ENCODE data around the gene ATP5F1E.
"Not testable (repeated sequence)": the region's sequence is repeated elsewhere in the genome, so short reads cannot be mapped to it uniquely, and the experiment has no call there.

Gene ATP5F1E

DNA sequence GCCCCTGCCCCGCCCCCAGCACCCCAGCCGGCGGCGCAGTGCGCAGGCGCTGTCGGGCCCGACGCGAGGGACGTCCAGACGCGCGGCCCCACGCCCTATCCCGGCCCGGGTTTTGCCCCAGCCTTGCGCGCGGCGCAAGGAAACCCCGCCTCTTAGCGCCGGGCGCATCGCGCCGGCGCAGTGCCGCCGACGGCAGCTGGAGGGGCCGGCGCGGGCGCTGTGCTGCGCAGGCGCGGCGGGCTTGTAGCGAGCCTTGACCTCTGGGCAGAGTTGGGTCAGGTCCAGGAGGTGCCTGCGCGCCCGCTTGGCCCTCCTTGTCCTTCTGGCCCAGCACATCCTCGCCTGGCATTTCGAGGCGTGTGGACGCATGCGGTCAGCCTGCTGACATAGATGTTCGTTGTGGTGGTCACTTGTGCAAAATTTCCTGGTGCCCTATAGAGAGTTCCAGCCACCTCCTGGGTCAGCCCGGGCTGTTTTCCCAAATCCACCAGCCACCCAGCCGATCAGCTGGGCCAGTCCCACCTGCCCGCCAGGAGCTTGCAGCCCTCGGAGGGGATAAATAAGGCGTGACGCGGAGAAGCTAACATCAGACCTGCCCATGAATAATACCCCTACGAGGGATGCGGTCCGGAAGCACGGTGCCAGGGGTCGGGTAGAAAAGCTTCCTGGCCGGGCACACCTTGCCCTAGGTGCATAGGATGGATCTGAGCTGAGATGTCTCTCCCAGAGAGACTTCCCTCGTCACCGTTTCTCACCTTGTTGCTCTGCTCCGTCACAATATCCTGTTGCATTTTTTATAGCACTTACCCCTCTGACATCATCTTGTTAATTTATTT, 10.9 kb upstream of the ATP5F1E start:
- DNase-seq (ENCODE audit: low read depth), result peak; percentile 97

GRCh38 chr20:59042151-59042795, 10.1 kb upstream of the ATP5F1E start, which contains the start of gene PRELID3B:
TSS of gene PRELID3B (minus strand) at chr20:59042786. CDS start at chr20:59042730, 56 bp downstream.
- no peak for DNase-seq (ENCODE audit: low read depth)

DNA sequence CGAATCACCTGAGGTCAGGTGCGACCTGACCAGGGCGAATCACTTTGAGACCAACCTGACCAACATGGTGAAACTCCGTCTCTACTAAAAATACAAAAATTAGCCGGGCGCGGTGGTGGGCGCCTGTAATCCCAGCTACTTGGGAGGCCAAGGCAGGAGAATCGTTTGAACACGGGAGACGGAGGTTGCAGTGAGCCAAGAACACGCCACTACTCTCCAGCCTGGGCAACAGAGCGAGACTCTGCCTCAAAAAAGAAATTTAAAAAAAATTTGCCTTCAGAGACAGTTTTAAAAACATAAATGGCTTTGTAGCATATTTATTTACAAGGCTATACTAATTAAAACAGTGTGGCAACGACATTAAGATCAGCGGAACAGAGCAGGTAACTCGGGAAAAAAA, 9.4 kb upstream of the ATP5F1E start:
- not testable (repeated sequence) for DNase-seq (ENCODE audit: low read depth)

- no peak for DNase-seq (ENCODE audit: low read depth)
Measured at GRCh38 chr20:59040667-59041066, 8.5 kb upstream of the ATP5F1E start.

DNA sequence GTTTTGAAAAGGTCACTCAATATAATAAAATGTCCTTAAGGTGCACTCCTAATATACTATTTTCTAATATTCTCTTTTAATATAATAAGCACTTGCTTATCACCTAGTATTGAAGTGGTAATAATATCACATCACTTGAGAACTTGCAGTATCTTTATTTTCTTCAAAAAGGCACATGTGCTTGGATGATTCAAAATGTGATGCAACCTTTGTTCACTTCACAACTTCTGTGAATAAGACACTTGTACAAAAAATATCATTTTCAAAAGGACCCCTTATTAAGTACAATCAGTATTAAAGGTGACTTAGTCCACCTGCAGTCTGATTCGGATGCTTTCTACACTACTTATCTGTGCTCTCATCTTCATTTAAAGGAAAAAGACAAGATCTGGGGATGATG, 7.1 kb upstream of the ATP5F1E start:
- DNase-seq (ENCODE audit: low read depth), result no peak

DNA sequence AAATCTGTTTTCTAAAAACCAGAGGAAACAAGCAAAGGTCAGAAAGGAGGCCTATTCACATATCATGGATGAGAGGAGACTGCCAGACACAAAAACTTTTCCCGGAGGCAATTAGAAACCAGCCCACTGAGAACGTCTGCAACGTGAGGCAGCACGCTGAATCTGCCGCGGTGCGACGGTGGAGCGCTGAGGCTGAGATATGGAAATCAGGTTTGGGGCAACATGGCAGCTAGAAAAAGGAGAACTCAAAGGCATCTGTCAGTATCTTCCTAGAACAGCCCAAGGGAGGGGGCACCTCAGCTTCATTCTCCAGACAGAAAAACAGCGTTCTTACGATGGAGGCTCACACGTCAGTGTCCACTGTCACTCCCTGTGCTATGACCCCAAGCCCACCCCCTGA, 5.3 kb upstream of the ATP5F1E start:
- DNase-seq (ENCODE audit: low read depth), result no peak

GRCh38 chr20:59035381-59035780, 3.2 kb upstream of the ATP5F1E start:
- no peak for DNase-seq (ENCODE audit: low read depth)

DNA sequence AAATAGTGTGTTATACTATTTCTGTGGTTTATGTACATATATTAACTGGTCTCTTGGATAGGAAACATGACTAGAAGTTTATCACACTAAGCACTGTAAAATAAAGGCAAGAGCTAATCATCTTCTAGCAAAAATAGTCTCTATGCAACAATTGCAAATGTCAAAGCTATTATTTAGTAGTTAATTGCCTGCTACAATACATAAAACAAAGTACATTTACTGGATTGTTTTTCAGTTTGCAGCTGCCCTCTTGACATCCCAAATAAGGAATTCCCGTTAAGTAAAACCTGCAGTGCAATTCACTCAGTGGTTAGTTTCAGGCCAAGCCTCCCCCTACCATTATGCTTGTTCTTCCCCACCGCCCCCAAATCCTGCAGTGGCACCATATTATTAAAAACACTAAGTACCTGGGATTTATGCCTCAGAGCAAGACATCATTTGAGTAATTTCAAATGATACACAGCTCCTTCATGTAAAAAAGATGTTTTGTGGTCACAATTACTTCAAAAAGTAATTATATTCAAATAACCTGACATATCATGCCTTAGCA, 1.6 kb upstream of the ATP5F1E start:
- DNase-seq (ENCODE audit: low read depth), result no peak

DNA sequence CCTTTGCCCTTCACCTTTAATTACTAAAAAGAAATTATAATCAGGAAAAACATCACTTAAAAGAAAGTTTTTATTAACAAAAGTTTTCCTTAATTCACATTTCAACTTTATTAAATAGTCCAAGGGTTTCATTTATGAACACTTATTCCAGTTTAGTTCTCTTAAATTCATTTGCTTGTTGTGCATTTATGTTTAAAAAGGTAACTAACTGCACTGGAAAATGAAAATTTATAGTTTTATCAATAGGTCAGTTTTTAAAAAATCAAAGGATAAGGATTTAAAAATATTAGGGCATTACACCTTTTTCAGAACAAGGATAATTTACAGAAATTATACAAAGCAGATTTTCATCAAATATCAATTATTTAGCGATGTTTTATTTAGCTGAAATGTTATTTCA, 958 bp upstream of the ATP5F1E start:
- DNase-seq (ENCODE audit: low read depth), result no peak

DNA sequence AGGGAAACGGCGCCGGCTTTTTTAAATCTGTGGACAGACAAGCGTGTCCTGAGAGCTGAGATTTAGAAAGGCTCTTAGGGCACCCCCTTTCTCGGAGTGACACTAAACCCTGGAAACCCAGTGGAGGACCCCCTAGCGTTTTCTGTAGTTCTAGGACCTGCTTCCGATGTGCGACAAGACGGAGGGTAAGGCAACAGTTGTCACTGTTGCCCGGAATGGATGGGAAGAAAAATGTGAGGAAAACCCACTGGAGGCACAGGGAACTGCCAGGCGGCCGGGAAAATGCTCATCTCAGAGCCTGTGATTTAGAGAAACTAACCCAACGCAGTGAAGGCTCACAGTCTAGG, 551 bp upstream of the ATP5F1E start:
- no peak for DNase-seq (ENCODE audit: low read depth)

DNA sequence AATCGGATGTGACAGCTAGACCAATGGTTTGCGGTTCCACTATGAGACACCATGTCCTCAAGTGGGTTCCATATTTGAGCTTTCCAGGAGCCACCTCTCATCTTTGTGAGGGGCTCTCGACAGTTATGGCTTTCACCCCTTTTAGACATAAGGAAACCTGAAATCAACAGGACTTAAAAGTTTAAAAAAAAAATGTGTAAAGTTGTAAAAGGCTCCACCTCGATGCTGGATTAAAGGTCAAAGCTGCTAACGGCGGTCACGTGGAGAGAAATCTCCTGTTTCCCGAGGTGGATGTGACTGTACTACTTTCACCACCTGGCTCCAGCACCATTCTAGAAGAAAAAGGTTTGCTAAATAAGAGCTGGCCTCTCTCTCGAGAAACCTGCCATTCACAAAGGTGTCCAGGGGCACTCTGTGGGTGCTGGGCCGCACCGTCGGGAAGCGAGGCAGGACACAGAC, 542 bp downstream of the ATP5F1E start:
- no peak for DNase-seq (ENCODE audit: low read depth)

- no peak for DNase-seq (ENCODE audit: low read depth)
Measured at GRCh38 chr20:59030911-59031563, 1.1 kb downstream of the ATP5F1E start.

DNA sequence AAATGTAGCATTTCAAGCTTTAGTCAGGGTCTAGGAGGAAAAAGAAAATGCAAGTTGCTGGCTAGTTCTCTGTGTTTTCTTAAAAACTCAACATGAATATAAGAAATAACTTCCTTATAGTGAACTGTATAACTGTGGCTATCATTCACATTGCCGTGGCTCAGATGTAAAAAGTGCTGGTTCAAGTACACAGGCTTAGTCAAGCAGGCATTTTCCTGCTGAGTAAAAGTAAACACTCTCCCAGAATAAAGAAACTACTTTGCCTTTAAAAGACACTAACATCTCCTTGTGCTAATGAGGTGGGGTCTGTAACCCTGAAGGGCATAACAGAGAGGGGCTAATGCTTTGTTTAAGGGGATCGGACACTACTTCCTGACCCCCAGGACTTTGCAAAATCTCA, 3.3 kb downstream of the ATP5F1E start:
- DNase-seq (ENCODE audit: low read depth), result no peak

DNA sequence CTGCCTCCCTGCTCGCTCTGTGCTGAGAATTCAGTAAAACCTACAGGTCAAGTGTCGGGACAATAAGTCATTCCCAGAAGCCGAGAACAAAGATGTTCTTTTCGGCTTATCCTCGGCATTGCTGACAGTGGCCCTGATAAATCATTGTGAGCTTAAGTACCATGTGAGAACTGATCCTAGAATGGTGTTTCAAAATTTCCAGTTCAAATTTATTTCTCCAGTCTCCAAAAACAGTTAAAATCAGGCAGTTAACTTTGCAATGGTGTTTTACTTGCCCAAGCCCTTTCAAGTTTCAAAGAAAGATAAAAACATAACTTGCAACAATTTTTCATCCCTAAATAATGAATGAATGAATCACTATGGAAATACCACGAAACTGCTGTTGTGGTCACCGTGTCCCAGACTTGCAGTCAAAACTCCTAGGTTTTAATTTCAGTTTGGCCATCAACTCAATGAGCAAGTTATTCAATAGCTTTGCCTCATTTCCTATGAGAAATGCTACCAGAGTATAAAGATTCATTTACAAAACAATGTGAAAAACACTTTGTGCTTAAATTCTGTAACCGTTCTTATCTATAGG, 4.3 kb downstream of the ATP5F1E start:
- no peak for DNase-seq (ENCODE audit: low read depth)

- no peak for DNase-seq (ENCODE audit: low read depth)
Measured at GRCh38 chr20:59026904-59027740, 5.0 kb downstream of the ATP5F1E start.

DNA sequence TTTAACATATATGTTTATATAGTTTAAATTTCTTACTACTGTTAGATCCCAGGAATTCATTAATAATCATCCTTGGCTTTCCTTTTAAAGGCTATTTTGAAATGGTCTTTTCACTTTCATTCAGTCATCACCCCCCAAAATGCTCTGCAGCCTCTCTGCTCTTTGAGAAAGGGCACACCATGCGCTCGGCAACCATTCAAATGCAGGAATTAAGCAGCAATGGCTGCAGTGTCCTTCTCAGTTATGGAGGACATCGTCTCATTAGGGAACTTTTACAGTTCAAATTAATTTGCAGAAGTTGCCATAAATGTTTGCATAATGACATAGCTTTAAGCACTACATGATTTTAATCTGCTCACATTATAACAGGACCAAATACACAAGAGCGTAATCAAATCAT, 6.6 kb downstream of the ATP5F1E start:
- DNase-seq (ENCODE audit: low read depth), result no peak

- DNase-seq (ENCODE audit: low read depth), result no peak
Measured at GRCh38 chr20:59025086-59025485, 7.0 kb downstream of the ATP5F1E start.

DNA sequence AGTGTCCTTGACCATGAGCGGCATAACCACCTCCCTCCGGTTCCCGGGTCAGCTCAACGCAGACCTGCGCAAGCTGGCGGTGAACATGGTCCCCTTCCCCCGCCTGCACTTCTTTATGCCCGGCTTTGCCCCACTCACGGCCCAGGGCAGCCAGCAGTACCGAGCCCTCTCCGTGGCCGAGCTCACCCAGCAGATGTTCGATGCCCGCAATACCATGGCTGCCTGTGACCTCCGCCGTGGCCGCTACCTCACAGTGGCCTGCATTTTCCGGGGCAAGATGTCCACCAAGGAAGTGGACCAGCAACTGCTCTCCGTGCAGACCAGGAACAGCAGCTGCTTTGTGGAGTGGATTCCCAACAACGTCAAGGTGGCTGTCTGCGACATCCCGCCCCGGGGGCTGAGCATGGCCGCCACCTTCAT, 8.0 kb downstream of the ATP5F1E start:
- no peak for DNase-seq (ENCODE audit: low read depth)

GRCh38 chr20:59023616-59024015, 8.5 kb downstream of the ATP5F1E start:
- DNase-seq (ENCODE audit: low read depth), result no peak

- DNase-seq (ENCODE audit: low read depth), result no peak
Measured at GRCh38 chr20:59022754-59023153, 9.4 kb downstream of the ATP5F1E start.

DNA sequence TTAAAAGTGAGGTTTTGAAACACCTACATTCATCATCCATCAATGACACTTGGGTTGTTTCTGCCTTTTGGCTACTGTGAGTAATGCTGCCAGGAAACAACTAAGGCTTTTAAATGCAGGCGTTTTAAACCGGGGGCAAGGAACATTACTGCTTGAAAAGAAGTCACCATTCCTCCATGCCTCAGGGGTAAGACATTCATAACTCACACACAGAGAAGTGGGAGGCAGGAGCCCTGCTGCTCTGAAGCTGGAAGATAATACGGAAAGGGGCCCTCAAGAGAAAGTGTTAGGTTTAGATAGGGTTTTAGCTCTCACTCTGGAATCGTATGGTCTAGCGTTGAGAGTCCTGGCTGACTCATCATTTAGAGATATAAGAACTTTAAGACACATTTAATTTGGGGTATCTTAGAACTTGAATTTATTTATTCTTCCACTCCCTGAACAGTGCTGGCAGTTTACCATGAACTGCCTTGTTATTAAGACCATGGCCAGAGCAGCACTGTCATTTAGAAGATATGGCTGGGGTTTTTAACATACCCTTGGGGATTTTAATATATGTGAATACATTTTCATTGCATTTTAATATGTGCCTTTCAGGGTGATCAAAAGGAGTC, 11.1 kb downstream of the ATP5F1E start:
- DNase-seq (ENCODE audit: low read depth), result no peak
